Smooth muscle cell (in vitro differentiated cells): Measurements from ENCODE around the gene SLC9B1. TPM values are rescaled to one million over a fixed set of nuclear protein-coding genes. Genes with fewer than 3 reads are reported as not detected.
"Not testable (repeated sequence)": the region's sequence is repeated elsewhere in the genome, so short reads cannot be mapped to it uniquely, and the experiment has no call there.

Experiments used
- DNase-seq: peaks from one replicate; lab custom pipeline; 2025; ENCODE audit not compliant: unreplicated experiment; lab: John Stamatoyannopoulos, UW
- H2AFZ ChIP-seq: fragments of 200-600 bp; sonication (generic); 2 replicates; pipeline ENCODE4 v1.6.0; 2016; ENCODE audit warnings: antibody characterized with exemption, low read depth, mild to moderate bottlenecking
- H3F3A ChIP-seq: fragments of 200-600 bp; sonication (generic); 2 replicates; pipeline ENCODE4 v1.6.0; 2017; ENCODE audit warnings: antibody characterized with exemption, low read depth
- H3K27ac ChIP-seq: fragments of 200-600 bp; sonication (generic); 2 replicates; pipeline ENCODE4 v1.5.1; 2016; ENCODE audit warnings: low read depth, mild to moderate bottlenecking
- H3K27me3 ChIP-seq: fragments of 200-600 bp; sonication (generic); 2 replicates; pipeline ENCODE4 v1.6.1; 2016; ENCODE audit warnings: low read depth, mild to moderate bottlenecking
- H3K36me3 ChIP-seq: fragments of 200-600 bp; sonication (generic); 2 replicates; pipeline ENCODE4 v1.5.1; 2016; ENCODE audit warnings: low read depth
- H3K4me1 ChIP-seq: fragments of 200-600 bp; sonication (generic); 2 replicates; pipeline ENCODE4 v1.5.1; 2016; ENCODE audit warnings: low read depth
- H3K4me2 ChIP-seq: fragments of 200-600 bp; sonication (generic); 2 replicates; pipeline ENCODE4 v1.6.0; 2016; ENCODE audit warnings: mild to moderate bottlenecking
- H3K4me3 ChIP-seq: fragments of 200-600 bp; sonication (generic); 2 replicates; pipeline ENCODE4 v1.5.1; 2016; ENCODE audit warnings: mild to moderate bottlenecking
- H3K79me2 ChIP-seq: fragments of 200-600 bp; sonication (generic); 2 replicates; pipeline ENCODE4 v1.6.0; 2016; ENCODE audit warnings: low read depth, mild to moderate bottlenecking
- H3K9ac ChIP-seq: fragments of 200-600 bp; sonication (generic); 2 replicates; pipeline ENCODE4 v1.6.0; 2016; ENCODE audit warnings: low read depth
- H3K9me3 ChIP-seq: fragments of 200-600 bp; sonication (generic); replicated peaks from 2 replicates; pipeline ENCODE4 v1.5.1; 2016; ENCODE audit warnings: low read depth
- H4K20me1 ChIP-seq: fragments of 200-600 bp; sonication (generic); 2 replicates; pipeline ENCODE4 v1.6.0; 2016; ENCODE audit warnings: low read depth
- CTCF ChIP-seq: fragments of 200-600 bp; sonication (generic); IDR thresholded peaks from 2 replicates; pipeline ENCODE4 v1.5.1; 2017; ENCODE audit warnings: borderline replicate concordance, mild to moderate bottlenecking, antibody characterized with exemption; ENCODE audit not compliant: insufficient read depth, poor library complexity, severe bottlenecking
- WGBS: methylation state at CpG from one replicate; pipeline ENCODE4 v1.1.7; 2016; ENCODE audit warnings: low lambda C conversion rate; 5-methylcytosine and 5-hydroxymethylcytosine counted together
- polyA plus RNA-seq: library from polyadenylated mRNA; unstranded; fragments of >200 nt; fragmentation: Nextera tagmentation; extraction: Ambion mirVana; gene quantifications from 2 replicates; pipeline ENCODE4 v1.2.1, GENCODE V29; 2016
- total RNA-seq: library from RNA; depleted of rRNA; stranded (reverse); fragments of >200 nt; gene quantifications from 2 replicates; pipeline ENCODE4 v1.2.3, GENCODE V29; 2014

Gene SLC9B1
- total and polyA plus RNA-seq, 2 experiments from 2014 or later: not detected

GRCh38 chr4:102918859-102919258 lies 100.6 kb downstream of the SLC9B1 start:
- no peaks in the 10 kb centered on the region for H3K36me3 ChIP-seq
- H3K27me3 ChIP-seq: no peaks in the 10 kb centered on the region
- no peaks in the 10 kb centered on the region for H3F3A ChIP-seq
- no peaks in the 10 kb centered on the region for H3K4me1 ChIP-seq
- no peak for TF ChIP-seq CTCF
- H3K9me3 ChIP-seq: no peaks in the 10 kb centered on the region
- no peak overlapping the region for H3K9ac ChIP-seq
- DNase-seq: no peak
- H3K4me3 ChIP-seq: no peak overlapping the region
- H3K4me2 ChIP-seq: no peak overlapping the region
- 88% methylated on average over 3 of the region's 3 CpGs for WGBS
- H4K20me1 ChIP-seq: no peaks in the 10 kb centered on the region
- no peak overlapping the region for H3K27ac ChIP-seq
- H2AFZ ChIP-seq: no peak overlapping the region
- H3K79me2 ChIP-seq: no peaks in the 10 kb centered on the region

GRCh38 chr4:102901804-102902203 lies 117.7 kb downstream of the SLC9B1 start:
- H3K9me3 ChIP-seq: no peaks in the 10 kb centered on the region
- H3K4me3 ChIP-seq: no peak overlapping the region
- 77% methylated on average over 2 of the region's 2 CpGs for WGBS
- no peaks in the 10 kb centered on the region for H4K20me1 ChIP-seq
- no peak for DNase-seq
- no peaks in the 10 kb centered on the region for H3K27me3 ChIP-seq
- H3K9ac ChIP-seq: no peak overlapping the region
- H3K36me3 ChIP-seq: no peaks in the 10 kb centered on the region
- no peak overlapping the region for H3K27ac ChIP-seq
- TF ChIP-seq CTCF: no peak
- H3K4me2 ChIP-seq: no peak overlapping the region
- no peaks in the 10 kb centered on the region for H3K79me2 ChIP-seq
- H3K4me1 ChIP-seq: no peaks in the 10 kb centered on the region
- H2AFZ ChIP-seq: no peak overlapping the region
- H3F3A ChIP-seq: no peaks in the 10 kb centered on the region

- not testable (repeated sequence) for DNase-seq, H3K9me3 ChIP-seq, H3K4me2 ChIP-seq, H3K9ac ChIP-seq, H2AFZ ChIP-seq, H3K4me1 ChIP-seq, H3F3A ChIP-seq, H3K27me3 ChIP-seq, H3K4me3 ChIP-seq, H3K79me2 ChIP-seq, H3K27ac ChIP-seq, H4K20me1 ChIP-seq, H3K36me3 ChIP-seq
- WGBS: 94% methylated on average over 3 of the region's 3 CpGs
These were observed 121.9 kb downstream of the SLC9B1 start for GRCh38 chr4:102897610-102898009.

GRCh38 chr4:102896547-102896946 lies 123.0 kb downstream of the SLC9B1 start:
- not testable (repeated sequence) for DNase-seq, H3K4me2 ChIP-seq, H3K4me3 ChIP-seq, H3K36me3 ChIP-seq, H3K9me3 ChIP-seq, H3K9ac ChIP-seq, H3K27ac ChIP-seq, H4K20me1 ChIP-seq, H3K4me1 ChIP-seq, H3K27me3 ChIP-seq, H2AFZ ChIP-seq, H3K79me2 ChIP-seq, H3F3A ChIP-seq
- 95% methylated on average over 5 of the region's 5 CpGs for WGBS

- not testable (repeated sequence) for H3K4me2 ChIP-seq, DNase-seq, H4K20me1 ChIP-seq, H3K4me3 ChIP-seq, H3K79me2 ChIP-seq, H3K27ac ChIP-seq, H3K36me3 ChIP-seq, H3K27me3 ChIP-seq, H3K9ac ChIP-seq, H3K9me3 ChIP-seq, H2AFZ ChIP-seq, H3K4me1 ChIP-seq, H3F3A ChIP-seq
- 86% methylated on average over 3 of the region's 3 CpGs for WGBS
These were observed 129.6 kb downstream of the SLC9B1 start for GRCh38 chr4:102889866-102890265.

- H3K4me3 ChIP-seq, H3K36me3 ChIP-seq, H3K9me3 ChIP-seq, H3K27ac ChIP-seq, H3F3A ChIP-seq, H3K4me1 ChIP-seq, H3K79me2 ChIP-seq, DNase-seq, H3K27me3 ChIP-seq, H3K9ac ChIP-seq, H3K4me2 ChIP-seq, H2AFZ ChIP-seq: not testable (repeated sequence)
- 85% methylated on average over 2 of the region's 2 CpGs for WGBS
- peaks cover 12% of the 10 kb centered on the region for H4K20me1 ChIP-seq
These were observed 130.9 kb downstream of the SLC9B1 start for GRCh38 chr4:102888570-102888969.
